GM19025 (cell line): ENCODE measurements around the gene RNASE9.
"Not testable (repeated sequence)": the region's sequence is repeated elsewhere in the genome, so short reads cannot be mapped to it uniquely, and the experiment has no call there.

Source experiments
- ATAC-seq: cut with Tn5 transposase; IDR thresholded peaks from one replicate; pipeline ENCODE4 v1.9.1; 2021; ENCODE audit warnings: mild to moderate bottlenecking, low read depth, moderate library complexity; ENCODE audit not compliant: unreplicated experiment

RNASE9 gene

GRCh38 chr14:20560961-20561360, at the start of gene RNASE9:
Gene RNASE9, minus strand, starts transcription at chr14:20561047.
- no peak for ATAC-seq

GRCh38 chr14:20610002-20610765, 49.3 kb upstream of the RNASE9 start:
- ATAC-seq, result no peak

GRCh38 chr14:20609215-20610001, 48.6 kb upstream of the RNASE9 start:
- ATAC-seq, result no peak

GRCh38 chr14:20608383-20609110, 47.7 kb upstream of the RNASE9 start:
- ATAC-seq, result no peak

GRCh38 chr14:20607617-20608016, 46.8 kb upstream of the RNASE9 start:
- no peak for ATAC-seq

GRCh38 chr14:20606902-20607242, 46.0 kb upstream of the RNASE9 start:
- ATAC-seq, result no peak

- no peak for ATAC-seq
Measured at GRCh38 chr14:20606190-20606901, 45.5 kb upstream of the RNASE9 start.

GRCh38 chr14:20603813-20604690, 43.2 kb upstream of the RNASE9 start:
- ATAC-seq, result no peak

- ATAC-seq, result no peak
Measured at GRCh38 chr14:20602583-20602982, 41.7 kb upstream of the RNASE9 start.

GRCh38 chr14:20601522-20601921, 40.7 kb upstream of the RNASE9 start:
- no peak for ATAC-seq

GRCh38 chr14:20597108-20597507, 36.3 kb upstream of the RNASE9 start:
- no peak for ATAC-seq

GRCh38 chr14:20595726-20596125, 34.9 kb upstream of the RNASE9 start:
- ATAC-seq, result not testable (repeated sequence)

- no peak for ATAC-seq
Measured at GRCh38 chr14:20592574-20592973, 31.7 kb upstream of the RNASE9 start.

- no peak for ATAC-seq
Measured at GRCh38 chr14:20591235-20591634, 30.4 kb upstream of the RNASE9 start, which contains the start of gene RNASE12. Gene RNASE12, minus strand, starts transcription at chr14:20591376. Its CDS starts 653 bp downstream, at chr14:20590723.

- ATAC-seq, result no peak
Measured at GRCh38 chr14:20587489-20588154, 26.8 kb upstream of the RNASE9 start, which contains the start of gene RNASE11. Gene RNASE11, minus strand, starts transcription at chr14:20588001.

GRCh38 chr14:20583908-20584307, 23.1 kb upstream of the RNASE9 start:
- ATAC-seq, result no peak

GRCh38 chr14:20583142-20583541, 22.3 kb upstream of the RNASE9 start:
- no peak for ATAC-seq

GRCh38 chr14:20580242-20580641, 19.4 kb upstream of the RNASE9 start:
- ATAC-seq, result no peak
